ENCODE data around the gene PROK1. TPM values are rescaled to one million over a fixed set of nuclear protein-coding genes. Genes with fewer than 3 reads are reported as not detected.

The PROK1 gene
- total RNA-seq, 2 donors from 2014 or later: 0.17 TPM; not detected in 1

- H3K27me3 Mint-ChIP-seq (ENCODE audit: low read depth): no peaks in the 10 kb centered on the region
- H3K4me3 Mint-ChIP-seq: no peak overlapping the region
- DNase-seq (no peak), ATAC-seq (replicated peaks in 1 of 2) (no peak)
- H3K4me1 Mint-ChIP-seq (ENCODE audit: low read depth): peaks cover 4% of the 10 kb centered on the region
- no peaks in the 10 kb centered on the region for H3K36me3 Mint-ChIP-seq (ENCODE audit: insufficient read depth in 2 of 2)
- H3K27ac Mint-ChIP-seq: no peak overlapping the region
- H3K9me3 Mint-ChIP-seq: no peaks in the 10 kb centered on the region
Measured at GRCh38 chr1:110462964-110463363, 12.0 kb downstream of the PROK1 start.

GRCh38 chr1:110463725-110464124 lies 12.8 kb downstream of the PROK1 start:
- no peak overlapping the region for H3K4me3 Mint-ChIP-seq
- H3K27me3 Mint-ChIP-seq (ENCODE audit: low read depth): no peaks in the 10 kb centered on the region
- H3K27ac Mint-ChIP-seq: no peak overlapping the region
- H3K9me3 Mint-ChIP-seq: no peaks in the 10 kb centered on the region
- no peak for ATAC-seq (replicated peaks in 1 of 2)
- H3K36me3 Mint-ChIP-seq (ENCODE audit: insufficient read depth in 2 of 2): no peaks in the 10 kb centered on the region
- H3K4me1 Mint-ChIP-seq (ENCODE audit: low read depth): peaks cover 4% of the 10 kb centered on the region
- no peak for DNase-seq

- peaks cover 4% of the 10 kb centered on the region for H3K4me1 Mint-ChIP-seq (ENCODE audit: low read depth)
- no peak for ATAC-seq (replicated peaks in 1 of 2)
- no peaks in the 10 kb centered on the region for H3K27me3 Mint-ChIP-seq (ENCODE audit: low read depth)
- H3K9me3 Mint-ChIP-seq: no peaks in the 10 kb centered on the region
- H3K36me3 Mint-ChIP-seq (ENCODE audit: insufficient read depth in 2 of 2): no peaks in the 10 kb centered on the region
- H3K27ac Mint-ChIP-seq: no peak overlapping the region
- no peak overlapping the region for H3K4me3 Mint-ChIP-seq
- DNase-seq: no peak
Measured at GRCh38 chr1:110464340-110464739, 13.4 kb downstream of the PROK1 start.

GRCh38 chr1:110465038-110465813 lies 14.3 kb downstream of the PROK1 start:
- ATAC-seq (replicated peaks in 1 of 2): no peak
- Mint-ChIP-seq H3K4me1 (ENCODE audit: low read depth) (peaks cover 4% of the 10 kb centered on the region), H3K4me3 (no peak overlapping the region), H3K9me3 (no peaks in the 10 kb centered on the region), H3K27me3 (ENCODE audit: low read depth) (no peaks in the 10 kb centered on the region), H3K27ac (no peak overlapping the region), H3K36me3 (ENCODE audit: insufficient read depth in 2 of 2) (no peaks in the 10 kb centered on the region)
- no peak for DNase-seq

GRCh38 chr1:110465814-110466380 lies 14.9 kb downstream of the PROK1 start:
- Mint-ChIP-seq H3K4me1 (ENCODE audit: low read depth) (peaks cover 4% of the 10 kb centered on the region), H3K27ac (no peak overlapping the region), H3K4me3 (no peak overlapping the region), H3K9me3 (no peaks in the 10 kb centered on the region), H3K36me3 (ENCODE audit: insufficient read depth in 2 of 2) (no peaks in the 10 kb centered on the region), H3K27me3 (ENCODE audit: low read depth) (no peaks in the 10 kb centered on the region)
- DNase-seq (no peak), ATAC-seq (replicated peaks in 1 of 2) (no peak)

GRCh38 chr1:110466646-110467280 lies 15.8 kb downstream of the PROK1 start:
- no peaks in the 10 kb centered on the region for H3K27me3 Mint-ChIP-seq (ENCODE audit: low read depth)
- no peaks in the 10 kb centered on the region for H3K36me3 Mint-ChIP-seq (ENCODE audit: insufficient read depth in 2 of 2)
- no peak overlapping the region for H3K27ac Mint-ChIP-seq
- H3K4me3 Mint-ChIP-seq: no peak overlapping the region
- DNase-seq: no peak
- no peak for ATAC-seq (replicated peaks in 1 of 2)
- no peaks in the 10 kb centered on the region for H3K9me3 Mint-ChIP-seq
- H3K4me1 Mint-ChIP-seq (ENCODE audit: low read depth): peaks cover 4% of the 10 kb centered on the region

- H3K27ac Mint-ChIP-seq: no peak overlapping the region
- H3K27me3 Mint-ChIP-seq (ENCODE audit: low read depth): peaks cover 12% of the 10 kb centered on the region
- DNase-seq: no peak
- no peaks in the 10 kb centered on the region for H3K9me3 Mint-ChIP-seq
- no peak overlapping the region for H3K4me3 Mint-ChIP-seq
- ATAC-seq (replicated peaks in 1 of 2): no peak
- no peaks in the 10 kb centered on the region for H3K4me1 Mint-ChIP-seq (ENCODE audit: low read depth)
- no peaks in the 10 kb centered on the region for H3K36me3 Mint-ChIP-seq (ENCODE audit: insufficient read depth in 2 of 2)
Measured at GRCh38 chr1:110471131-110471530, 20.2 kb downstream of the PROK1 start.

GRCh38 chr1:110472546-110472945 lies 21.6 kb downstream of the PROK1 start:
- peaks cover 11% of the 10 kb centered on the region for H3K4me1 Mint-ChIP-seq (ENCODE audit: low read depth)
- no peak for ATAC-seq (replicated peaks in 1 of 2)
- no peaks in the 10 kb centered on the region for H3K9me3 Mint-ChIP-seq
- no peak overlapping the region for H3K4me3 Mint-ChIP-seq
- peaks cover 18% of the 10 kb centered on the region for H3K27me3 Mint-ChIP-seq (ENCODE audit: low read depth)
- DNase-seq: no peak
- no peaks in the 10 kb centered on the region for H3K36me3 Mint-ChIP-seq (ENCODE audit: insufficient read depth in 2 of 2)
- no peak overlapping the region for H3K27ac Mint-ChIP-seq

- Mint-ChIP-seq H3K36me3 (ENCODE audit: insufficient read depth in 2 of 2) (no peaks in the 10 kb centered on the region), H3K4me3 (no peak overlapping the region), H3K4me1 (ENCODE audit: low read depth) (peaks cover 16% of the 10 kb centered on the region), H3K9me3 (no peaks in the 10 kb centered on the region), H3K27ac (no peak overlapping the region), H3K27me3 (ENCODE audit: low read depth) (peaks cover 18% of the 10 kb centered on the region)
- ATAC-seq (replicated peaks in 1 of 2): no peak
- no peak for DNase-seq
Measured at GRCh38 chr1:110474444-110474843, 23.5 kb downstream of the PROK1 start.

GRCh38 chr1:110475362-110476027 lies 24.5 kb downstream of the PROK1 start:
- no peaks in the 10 kb centered on the region for H3K36me3 Mint-ChIP-seq (ENCODE audit: insufficient read depth in 2 of 2)
- H3K9me3 Mint-ChIP-seq: no peaks in the 10 kb centered on the region
- H3K4me1 Mint-ChIP-seq (ENCODE audit: low read depth): peaks cover 16% of the 10 kb centered on the region
- ATAC-seq (replicated peaks in 1 of 2) (no peak), DNase-seq (no peak)
- peaks cover 18% of the 10 kb centered on the region for H3K27me3 Mint-ChIP-seq (ENCODE audit: low read depth)
- H3K27ac Mint-ChIP-seq: no peak overlapping the region
- H3K4me3 Mint-ChIP-seq: no peak overlapping the region

GRCh38 chr1:110476028-110476765 lies 25.2 kb downstream of the PROK1 start:
- peaks cover 18% of the 10 kb centered on the region for H3K27me3 Mint-ChIP-seq (ENCODE audit: low read depth)
- H3K9me3 Mint-ChIP-seq: no peaks in the 10 kb centered on the region
- H3K4me3 Mint-ChIP-seq: no peak overlapping the region
- no peaks in the 10 kb centered on the region for H3K36me3 Mint-ChIP-seq (ENCODE audit: insufficient read depth in 2 of 2)
- peaks cover 16% of the 10 kb centered on the region for H3K4me1 Mint-ChIP-seq (ENCODE audit: low read depth)
- ATAC-seq (replicated peaks in 1 of 2): no peak
- H3K27ac Mint-ChIP-seq: peak overlapping the region; percentile 21
- no peak for DNase-seq

- Mint-ChIP-seq H3K27ac (peak overlapping the region; percentile 21), H3K9me3 (no peaks in the 10 kb centered on the region)
Measured at GRCh38 chr1:110477041-110477440, 26.1 kb downstream of the PROK1 start.

More at GRCh38 chr1:110477041-110477440, 26.1 kb downstream of the PROK1 start:
- ATAC-seq (replicated peaks in 1 of 2) (peak; percentile 95), DNase-seq (no peak)
- Mint-ChIP-seq H3K4me3 (no peak overlapping the region), H3K27me3 (ENCODE audit: low read depth) (peaks cover 18% of the 10 kb centered on the region), H3K4me1 (ENCODE audit: low read depth) (peaks cover 16% of the 10 kb centered on the region), H3K36me3 (ENCODE audit: insufficient read depth in 2 of 2) (no peaks in the 10 kb centered on the region)
